PC-3 (cell line): ENCODE measurements around the gene GPR143.

Source experiments
- CTCF ChIP-seq: fragments of 300-600 bp; sonication (generic); conservative IDR thresholded peaks from 2 replicates; pipeline ENCODE4 v1.5.1; 2017; ENCODE audit warnings: antibody characterized with exemption, low read depth, mild to moderate bottlenecking, low read length
- EZH2 ChIP-seq: fragments of 300-600 bp; sonication (generic); IDR thresholded peaks from one replicate; pipeline ENCODE4 v1.6.1; 2017; ENCODE audit warnings: antibody characterized with exemption, mild to moderate bottlenecking, low read length; ENCODE audit not compliant: unreplicated experiment
- EZH2phosphoT487 ChIP-seq: fragments of 300-600 bp; sonication (generic); IDR thresholded peaks from 2 replicates; pipeline ENCODE4 v1.6.1; 2018; ENCODE audit warnings: mild to moderate bottlenecking, antibody characterized with exemption, low read length, borderline replicate concordance

- TF ChIP-seq CTCF (no peak), EZH2 (no peak), EZH2phosphoT487 (no peak)
Observed at GRCh38 chrX:9765072-9765736, 443 bp downstream of the GPR143 start.
